KMS-11 (cell line): ENCODE results near the gene RNF175.

Experiments
- H2AFZ ChIP-seq: fragments of 200-600 bp; sonication (generic); 2 replicates; pipeline ENCODE4 v1.6.1; 2016; ENCODE audit warnings: antibody characterized with exemption, mixed run types, low read depth
- H3K27ac ChIP-seq: fragments of 200-600 bp; sonication (generic); 2 replicates; pipeline ENCODE4 v1.6.1; 2016; ENCODE audit warnings: mild to moderate bottlenecking, mixed run types
- H3K27me3 ChIP-seq: fragments of 200-600 bp; sonication (generic); 2 replicates; pipeline ENCODE4 v1.6.1; 2017; ENCODE audit warnings: mild to moderate bottlenecking, low read depth, mixed run types, moderate library complexity; ENCODE audit not compliant: insufficient read depth
- H3K36me3 ChIP-seq: fragments of 200-600 bp; sonication (generic); 2 replicates; pipeline ENCODE4 v1.6.1; 2017; ENCODE audit warnings: mild to moderate bottlenecking, mixed run types; ENCODE audit not compliant: insufficient read depth
- H3K4me1 ChIP-seq: fragments of 200-600 bp; sonication (generic); 2 replicates; pipeline ENCODE4 v1.6.1; 2016; ENCODE audit warnings: mild to moderate bottlenecking, low read depth, mixed run types; ENCODE audit not compliant: poor library complexity, severe bottlenecking
- H3K4me2 ChIP-seq: fragments of 200-600 bp; sonication (generic); 2 replicates; pipeline ENCODE4 v1.7.0; 2016; ENCODE audit warnings: mild to moderate bottlenecking, mixed run types
- H3K4me3 ChIP-seq: fragments of 200-600 bp; sonication (generic); IDR thresholded peaks from 2 replicates; pipeline ENCODE4 v1.6.1; 2017; ENCODE audit warnings: low read depth, low read length, mixed read lengths; ENCODE audit not compliant: insufficient read depth
- H3K79me2 ChIP-seq: fragments of 200-600 bp; sonication (generic); 2 replicates; pipeline ENCODE4 v1.6.1; 2016; ENCODE audit warnings: low read depth, mixed run types; ENCODE audit not compliant: insufficient read depth
- H3K9ac ChIP-seq: fragments of 200-600 bp; sonication (generic); 2 replicates; pipeline ENCODE4 v1.6.1; 2016; ENCODE audit warnings: mild to moderate bottlenecking, mixed run types
- H4K20me1 ChIP-seq: fragments of 200-600 bp; sonication (generic); 2 replicates; pipeline ENCODE4 v1.6.1; 2016; ENCODE audit warnings: mild to moderate bottlenecking, mixed run types; ENCODE audit not compliant: insufficient read depth
- CTCF ChIP-seq: fragments of 200-600 bp; sonication (generic); conservative IDR thresholded peaks from 2 replicates; pipeline ENCODE4 v1.6.1; 2017; ENCODE audit warnings: low read depth, mild to moderate bottlenecking, antibody characterized with exemption, low read length, moderate library complexity, mixed read lengths

Gene RNF175

GRCh38 chr4:153661215-153661822 is 98.5 kb downstream of the RNF175 start:
- Histone ChIP-seq H3K4me3 (no peak overlapping the region), H3K9ac (no peak overlapping the region), H3K36me3 (no peaks in the 10 kb centered on the region; the same call in 1 of the 2 replicates), H2AFZ (no peak overlapping the region), H4K20me1 (no peaks in the 10 kb centered on the region), H3K27ac (no peak overlapping the region), H3K4me1 (no peaks in the 10 kb centered on the region), H3K27me3 (no peaks in the 10 kb centered on the region), H3K79me2 (no peaks in the 10 kb centered on the region), H3K4me2 (no peak overlapping the region)
- no peak for TF ChIP-seq CTCF
